GM13977 (cell line): ENCODE measurements around the gene COPS6.
A peak's percentile ranks its signal among the peaks of the same experiment; 100 is the strongest.

Source experiments
- DNase-seq: peaks from one replicate; pipeline ENCODE4 v3.0.0; 2012; ENCODE audit warnings: low spot score
- in situ Hi-C: fragments of 300-500 bp; cut with MboI; formaldehyde crosslinking; loops from one replicate; pipeline ENCODE4 v1.12.0; 2022; ENCODE audit warnings: low sequenced_read_pairs, low pct_unique_long_range_greater_than_20kb, mixed read lengths, inconsistent platforms; ENCODE audit not compliant: unreplicated experiment
- TF ChIP-seq, protein P1 (sequence below): IDR thresholded peaks from 2 replicates; pipeline ENCODE4 v1.5.1; 2012; ENCODE audit warnings: mild to moderate bottlenecking, control low read depth; ENCODE audit not compliant: insufficient read depth; ENCODE audit errors: extremely low read depth, missing control alignments

Gene COPS6

DNA sequence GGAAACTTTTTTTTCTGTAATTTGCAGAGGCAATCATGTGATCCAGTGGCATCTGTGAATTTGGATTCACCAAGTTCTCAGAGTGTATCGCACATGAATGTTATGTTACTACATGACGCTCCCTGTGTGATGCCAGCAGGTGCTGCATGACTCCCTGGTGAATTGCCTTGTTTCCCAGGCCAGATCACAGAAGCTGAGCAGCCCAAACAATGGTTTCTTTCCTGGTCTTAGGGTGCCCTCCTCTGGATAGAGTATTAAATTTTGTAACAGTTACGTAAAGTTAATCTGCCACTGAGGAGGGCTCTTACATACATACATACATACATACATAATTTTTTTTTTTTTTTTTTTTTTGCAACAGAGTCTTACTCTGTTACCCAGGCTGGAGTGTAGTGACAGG, 35.6 kb upstream of the COPS6 start:
- peak; percentile 53 for DNase-seq
- TF ChIP-seq, protein P1, sequence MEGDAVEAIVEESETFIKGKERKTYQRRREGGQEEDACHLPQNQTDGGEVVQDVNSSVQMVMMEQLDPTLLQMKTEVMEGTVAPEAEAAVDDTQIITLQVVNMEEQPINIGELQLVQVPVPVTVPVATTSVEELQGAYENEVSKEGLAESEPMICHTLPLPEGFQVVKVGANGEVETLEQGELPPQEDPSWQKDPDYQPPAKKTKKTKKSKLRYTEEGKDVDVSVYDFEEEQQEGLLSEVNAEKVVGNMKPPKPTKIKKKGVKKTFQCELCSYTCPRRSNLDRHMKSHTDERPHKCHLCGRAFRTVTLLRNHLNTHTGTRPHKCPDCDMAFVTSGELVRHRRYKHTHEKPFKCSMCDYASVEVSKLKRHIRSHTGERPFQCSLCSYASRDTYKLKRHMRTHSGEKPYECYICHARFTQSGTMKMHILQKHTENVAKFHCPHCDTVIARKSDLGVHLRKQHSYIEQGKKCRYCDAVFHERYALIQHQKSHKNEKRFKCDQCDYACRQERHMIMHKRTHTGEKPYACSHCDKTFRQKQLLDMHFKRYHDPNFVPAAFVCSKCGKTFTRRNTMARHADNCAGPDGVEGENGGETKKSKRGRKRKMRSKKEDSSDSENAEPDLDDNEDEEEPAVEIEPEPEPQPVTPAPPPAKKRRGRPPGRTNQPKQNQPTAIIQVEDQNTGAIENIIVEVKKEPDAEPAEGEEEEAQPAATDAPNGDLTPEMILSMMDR, result peak; percentile 32
- in situ Hi-C loops, result no loop called here

DNA sequence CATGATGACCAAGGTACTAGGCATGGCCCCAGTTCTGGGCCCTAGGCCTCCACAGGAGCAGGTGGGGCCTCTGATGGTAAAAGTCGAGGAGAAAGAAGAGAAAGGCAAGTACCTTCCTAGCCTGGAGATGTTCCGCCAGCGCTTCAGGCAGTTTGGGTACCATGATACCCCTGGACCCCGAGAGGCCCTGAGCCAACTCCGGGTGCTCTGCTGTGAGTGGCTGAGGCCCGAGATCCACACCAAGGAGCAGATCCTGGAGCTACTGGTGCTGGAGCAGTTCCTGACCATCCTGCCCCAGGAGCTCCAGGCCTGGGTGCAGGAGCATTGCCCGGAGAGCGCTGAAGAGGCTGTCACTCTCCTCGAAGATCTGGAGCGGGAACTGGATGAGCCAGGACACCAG, 31.8 kb upstream of the COPS6 start:
- in situ Hi-C loops, result no loop called here
- TF ChIP-seq, protein P1, result no peak
- no peak for DNase-seq

DNA sequence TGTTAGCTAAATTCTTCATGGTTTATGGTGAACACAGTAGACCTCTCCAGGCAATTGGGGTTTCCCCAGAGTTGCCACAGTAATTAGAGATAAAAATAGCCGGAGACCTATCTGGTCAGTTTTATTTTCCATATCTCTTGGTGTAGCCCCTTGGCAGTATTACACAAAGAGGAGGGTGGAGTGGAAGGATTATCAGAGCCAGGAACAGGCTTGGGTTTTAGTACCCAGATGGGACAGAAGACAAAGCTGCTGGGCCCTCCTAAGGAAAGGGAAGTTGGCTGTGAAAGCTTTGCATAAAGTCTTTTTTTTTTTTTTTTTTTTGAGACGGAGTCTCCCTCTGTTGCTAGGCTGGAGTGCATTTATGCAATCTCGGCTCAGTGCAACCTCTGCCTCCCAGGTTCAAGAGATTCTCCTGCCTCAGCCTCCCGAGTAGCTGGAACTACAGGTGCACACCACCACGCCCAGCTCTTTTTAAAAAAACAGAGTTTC, 29.5 kb upstream of the COPS6 start:
- in situ Hi-C loops, result no loop called here
- TF ChIP-seq, protein P1, result no peak
- no peak for DNase-seq

DNA sequence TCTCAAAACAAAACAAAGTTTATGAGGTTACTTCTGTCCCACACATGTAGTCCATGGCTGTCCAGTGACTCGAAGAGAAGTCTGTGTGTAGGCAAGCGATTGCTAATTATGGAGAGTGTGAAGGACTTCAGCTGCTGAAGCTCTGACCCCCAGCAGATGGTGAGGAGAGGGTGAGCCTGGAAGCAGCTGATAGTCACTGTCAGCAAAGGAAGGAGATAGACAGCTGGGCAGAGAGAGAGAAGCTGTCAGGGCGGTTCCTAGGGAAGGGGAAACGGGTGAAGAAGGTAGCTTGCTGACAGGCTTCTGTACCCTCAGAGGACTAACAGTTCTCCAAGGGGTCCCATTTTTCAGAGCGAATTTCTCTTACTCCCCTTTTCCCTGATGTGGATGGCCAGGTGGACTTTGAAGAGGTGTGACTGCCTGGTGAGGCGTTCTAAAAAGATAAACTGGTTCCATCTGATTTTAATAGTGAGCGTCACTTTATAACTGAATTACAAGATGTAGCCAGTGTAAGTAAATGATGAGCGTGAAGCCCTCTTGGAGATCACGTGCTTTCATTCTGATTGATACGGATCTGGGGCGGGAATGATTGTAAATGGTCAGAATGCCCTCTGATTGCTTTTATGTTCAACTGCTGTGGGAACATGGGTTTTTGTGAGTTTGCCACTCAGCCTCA, 27.1 kb upstream of the COPS6 start:
- in situ Hi-C loops, result no loop called here
- DNase-seq, result no peak
- TF ChIP-seq, protein P1, result no peak

DNA sequence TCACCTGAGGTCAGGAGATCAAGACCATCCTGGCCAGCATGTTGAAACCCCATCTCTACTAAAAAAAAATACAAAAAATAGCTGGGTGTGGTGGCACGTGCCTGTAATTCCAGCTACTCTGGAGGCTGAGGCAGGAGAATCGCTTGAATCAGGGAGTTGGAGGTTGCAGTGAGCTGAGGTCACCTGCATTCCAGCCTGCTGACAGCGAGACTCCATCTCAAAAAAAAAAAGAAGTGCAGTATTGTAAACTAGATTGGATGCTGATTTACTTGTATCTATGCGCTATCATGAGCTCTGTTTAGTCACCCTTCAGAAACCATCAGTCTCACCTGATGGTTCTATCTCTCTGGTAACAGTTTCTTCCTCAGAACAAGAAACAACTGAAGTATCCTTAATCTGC, 25.4 kb upstream of the COPS6 start:
- no peak for DNase-seq
- TF ChIP-seq, protein P1, result no peak
- in situ Hi-C loops, result no loop called here

DNA sequence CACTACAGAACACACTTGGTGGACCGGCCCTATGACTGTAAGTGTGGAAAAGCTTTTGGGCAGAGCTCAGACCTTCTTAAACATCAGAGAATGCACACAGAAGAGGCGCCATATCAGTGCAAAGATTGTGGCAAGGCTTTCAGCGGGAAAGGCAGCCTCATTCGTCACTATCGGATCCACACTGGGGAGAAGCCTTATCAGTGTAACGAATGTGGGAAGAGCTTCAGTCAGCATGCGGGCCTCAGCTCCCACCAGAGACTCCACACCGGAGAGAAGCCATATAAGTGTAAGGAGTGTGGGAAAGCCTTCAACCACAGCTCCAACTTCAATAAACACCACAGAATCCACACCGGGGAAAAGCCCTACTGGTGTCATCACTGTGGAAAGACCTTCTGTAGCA, 24.6 kb upstream of the COPS6 start:
- DNase-seq, result no peak
- TF ChIP-seq, protein P1, result no peak
- in situ Hi-C loops, result no loop called here
